T-helper 1 cell (primary cell): ENCODE results near the gene TRAPPC2.
"Not testable (repeated sequence)": the region's sequence is repeated elsewhere in the genome, so short reads cannot be mapped to it uniquely, and the experiment has no call there.

Experiments used
- DNase-seq, 5 donors: peaks; one replicate each; pipeline ENCODE4 v3.0.0-alpha.2; 2012 to 2020

The TRAPPC2 gene

DNA sequence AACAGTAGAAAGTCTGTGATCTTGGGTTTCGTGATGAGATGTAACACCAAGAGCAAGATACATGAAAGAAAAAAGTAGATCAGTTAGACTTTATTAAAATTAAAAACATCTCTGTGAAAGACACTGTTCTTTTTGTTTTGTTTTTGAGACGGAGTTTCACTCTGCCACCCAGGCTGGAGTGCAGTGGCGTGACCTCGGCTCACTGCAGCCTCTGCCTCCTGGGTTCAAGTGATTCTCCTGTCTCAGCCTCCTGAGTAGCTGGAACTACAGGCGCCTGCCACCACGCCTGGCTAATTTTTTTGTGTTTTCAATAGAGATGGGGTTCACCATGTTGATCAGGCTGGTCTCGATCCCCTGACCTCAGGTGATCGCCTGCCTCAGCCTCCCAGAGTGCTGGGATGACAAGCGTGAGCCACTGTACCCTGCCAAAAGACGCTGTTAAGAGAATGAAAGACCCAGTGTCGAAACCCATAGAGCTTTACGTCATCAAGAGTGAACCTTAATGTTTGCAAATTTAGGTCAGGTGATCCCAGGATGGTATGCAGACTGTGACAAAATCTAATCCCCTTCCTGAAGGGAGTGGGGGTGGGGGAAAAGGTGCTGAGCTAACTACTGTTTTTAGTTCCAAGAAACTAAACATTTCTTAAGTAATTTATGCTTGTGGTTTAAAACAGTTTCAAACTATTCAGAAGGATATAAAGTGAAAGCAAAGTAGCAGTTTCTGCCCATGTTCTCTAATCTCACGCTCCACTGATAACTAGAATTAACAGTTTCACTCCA lies 8.2 kb upstream of the TRAPPC2 start:
- peak in 4 of 5 donors; percentile 8 to 80 (median 28) for DNase-seq

DNA sequence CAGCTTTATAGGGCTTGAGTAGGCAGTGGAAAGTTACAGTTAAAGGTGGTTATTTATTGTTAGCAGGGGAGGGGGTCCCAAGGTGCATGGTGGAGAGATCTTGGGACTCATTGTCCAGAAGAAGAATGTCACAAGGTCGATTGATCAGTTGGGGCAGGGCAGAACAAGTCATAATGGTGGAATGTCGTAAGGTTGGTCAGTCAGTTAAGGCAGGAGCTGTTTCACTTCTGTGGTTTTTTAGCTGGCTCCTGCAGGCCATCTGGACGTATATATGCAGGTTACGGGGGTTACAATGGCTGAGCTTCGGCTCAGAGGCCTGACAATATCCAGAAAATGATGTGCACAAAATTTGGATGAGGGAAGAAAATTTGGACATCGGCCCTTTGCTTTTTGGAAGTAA lies 7.3 kb upstream of the TRAPPC2 start:
- no peak for DNase-seq

DNA sequence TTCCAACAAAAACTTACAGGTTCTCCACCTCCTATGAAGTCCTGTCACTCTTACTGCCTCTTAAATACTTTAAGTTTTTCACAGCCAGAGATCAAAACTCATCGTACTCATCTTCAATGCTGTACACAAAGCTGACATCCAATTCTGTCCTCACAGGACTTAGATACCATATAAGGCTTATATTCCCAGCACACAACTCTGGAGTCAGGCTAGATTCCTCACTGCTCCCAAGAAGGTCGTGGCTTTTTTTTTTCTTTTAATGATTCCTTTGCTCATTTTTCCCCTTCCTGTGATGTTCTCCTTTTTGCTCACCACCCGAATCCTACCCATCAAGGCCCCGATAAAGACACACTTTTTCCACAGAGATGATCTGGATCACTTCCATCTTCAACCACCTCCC lies 914 bp downstream of the TRAPPC2 start:
- DNase-seq, result no peak

DNA sequence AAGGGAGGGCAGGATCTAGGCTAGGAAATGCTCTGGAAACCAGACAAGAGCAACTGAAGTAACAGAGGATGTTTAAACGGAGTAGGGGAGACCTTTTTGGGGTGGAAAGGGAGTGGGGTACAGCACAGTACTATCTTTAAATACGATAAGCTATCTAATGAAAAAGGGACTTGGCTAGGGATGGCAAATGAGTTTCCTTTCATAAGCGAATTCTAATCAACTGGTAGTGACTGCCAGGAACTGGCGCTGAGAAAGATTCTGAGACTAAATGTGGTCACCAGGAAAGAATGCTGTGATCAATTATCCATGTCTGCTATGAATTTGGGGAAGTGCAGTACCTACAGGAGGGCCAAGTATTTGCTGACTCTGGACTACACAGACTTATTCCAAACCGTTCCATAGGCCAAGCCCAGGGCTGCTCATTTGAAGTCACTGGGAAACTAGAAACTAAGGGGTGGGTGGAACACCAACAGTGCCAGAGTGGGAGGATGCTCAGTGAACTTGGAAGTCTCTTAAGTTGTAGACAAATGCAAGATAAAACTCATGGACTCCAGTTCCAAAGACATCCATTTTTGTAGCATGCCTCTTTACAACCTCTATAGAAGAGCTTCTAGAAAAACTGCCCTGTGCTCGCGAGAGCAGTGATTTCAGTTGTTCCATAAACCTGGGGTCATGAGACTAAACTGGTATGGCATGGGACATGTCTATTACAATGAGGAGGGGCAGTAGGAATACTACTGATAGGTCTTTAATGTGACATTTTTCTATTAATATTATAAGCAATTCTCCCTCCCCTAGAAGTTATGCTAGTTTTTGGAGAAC lies 2.0 kb downstream of the TRAPPC2 start:
- DNase-seq, result no peak

DNA sequence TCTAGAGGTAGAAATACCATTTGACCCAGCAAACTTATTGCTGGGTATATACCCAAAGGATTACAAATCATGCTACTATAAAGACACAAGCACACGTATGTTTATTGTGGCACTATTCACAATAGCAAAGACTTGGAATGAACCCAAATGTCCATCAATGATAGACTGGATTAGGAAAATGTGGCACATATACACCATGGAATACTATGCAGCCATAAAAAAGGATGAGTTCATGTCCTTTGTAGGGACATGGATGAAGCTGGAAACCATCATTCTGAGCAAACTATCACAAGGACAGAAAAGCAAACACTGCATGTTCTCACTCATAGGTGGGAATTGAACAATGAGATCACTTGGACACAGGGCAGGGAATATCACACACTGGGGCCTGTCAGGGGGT lies 3.9 kb downstream of the TRAPPC2 start:
- not testable (repeated sequence) for DNase-seq

DNA sequence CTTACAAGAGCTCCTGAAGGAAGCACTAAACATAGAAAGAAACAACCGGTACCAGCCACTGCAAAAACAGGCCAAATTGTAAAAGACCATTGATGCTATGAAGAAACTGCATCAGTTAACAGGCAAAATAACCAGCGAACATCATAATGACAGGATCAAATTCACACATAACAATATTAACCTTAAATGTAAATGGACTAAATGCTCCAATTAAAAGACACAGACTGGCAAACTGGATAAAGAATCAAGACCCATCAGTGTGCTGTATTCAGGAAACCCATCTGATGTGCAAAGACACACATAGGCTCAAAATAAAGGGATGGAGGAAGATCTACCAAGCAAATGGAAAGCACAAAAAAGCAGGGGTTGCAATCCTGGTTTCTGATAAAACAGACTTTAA lies 7.8 kb downstream of the TRAPPC2 start:
- DNase-seq, result not testable (repeated sequence)

DNA sequence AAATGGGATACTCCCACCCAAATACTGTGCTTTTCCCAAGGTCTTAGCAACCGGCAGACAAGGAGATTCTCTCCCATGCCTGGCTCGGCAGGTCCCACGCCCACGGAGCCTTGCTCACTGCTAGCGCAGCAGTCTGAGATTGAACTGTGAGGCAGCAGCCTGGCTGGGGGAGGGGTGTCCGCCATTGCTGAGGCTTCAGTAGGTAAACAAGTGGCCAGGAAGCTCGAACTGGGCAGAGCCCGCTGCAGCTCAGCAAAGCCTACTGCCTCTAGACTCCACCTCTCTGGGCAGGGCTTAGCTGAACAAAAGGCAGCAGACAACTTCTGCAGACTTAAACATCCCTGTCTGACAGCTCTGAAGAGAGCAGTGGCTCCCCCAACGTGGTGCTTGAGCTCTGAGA lies 9.5 kb downstream of the TRAPPC2 start:
- DNase-seq, result peak in 4 of 5 donors; percentile 31 to 69 (median 41)

DNA sequence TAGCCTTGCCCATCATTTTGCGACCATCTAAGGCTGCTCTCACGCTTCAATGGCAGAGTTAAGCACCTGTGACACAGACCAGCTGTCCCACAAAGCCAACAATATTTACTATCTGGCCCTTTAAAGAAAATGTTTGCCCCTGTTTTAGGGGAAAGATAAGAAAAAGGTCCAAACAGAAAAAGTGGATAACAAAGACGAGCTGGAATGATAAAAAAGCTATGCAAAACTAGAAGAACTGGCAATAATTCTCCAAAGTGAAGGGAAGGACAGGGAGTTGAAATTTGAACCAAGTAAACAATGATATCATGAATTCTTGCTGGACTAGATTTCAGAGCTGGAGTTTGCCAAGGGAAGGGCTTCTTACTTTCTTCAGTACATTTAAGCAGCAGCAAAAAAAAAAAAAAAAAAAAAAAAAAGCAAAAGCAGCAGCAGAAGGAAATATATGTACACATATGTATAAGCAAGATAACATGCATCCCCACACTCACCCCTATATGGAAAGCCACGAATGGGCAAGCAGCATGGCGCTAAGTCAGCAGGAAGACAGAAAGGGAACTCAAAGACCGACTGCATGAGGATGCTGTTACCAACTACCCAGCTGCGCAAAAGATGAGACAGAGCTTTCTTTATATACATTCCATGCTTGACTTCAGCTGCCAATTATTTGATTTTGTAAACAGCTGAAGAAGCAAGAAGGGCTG lies 12.5 kb downstream of the TRAPPC2 start:
- no peak for DNase-seq

DNA sequence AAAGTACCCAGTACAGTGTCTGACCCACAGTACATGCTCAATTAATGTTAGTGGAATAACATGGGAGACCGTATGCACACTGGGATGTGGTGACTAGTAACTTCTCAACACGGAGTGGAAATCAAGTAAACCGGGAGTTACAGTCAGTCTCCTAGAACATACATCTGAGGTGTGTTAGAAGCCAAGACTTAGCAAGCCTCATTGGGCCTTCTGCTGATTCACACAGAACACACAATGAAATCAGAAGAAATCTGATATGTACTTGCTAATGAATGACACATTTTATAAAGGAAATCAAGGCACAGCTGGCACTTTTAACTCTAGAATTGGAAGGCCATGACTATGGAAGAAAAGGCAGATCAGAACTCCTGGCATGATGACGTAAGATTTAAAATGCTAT lies 13.0 kb downstream of the TRAPPC2 start:
- no peak for DNase-seq

DNA sequence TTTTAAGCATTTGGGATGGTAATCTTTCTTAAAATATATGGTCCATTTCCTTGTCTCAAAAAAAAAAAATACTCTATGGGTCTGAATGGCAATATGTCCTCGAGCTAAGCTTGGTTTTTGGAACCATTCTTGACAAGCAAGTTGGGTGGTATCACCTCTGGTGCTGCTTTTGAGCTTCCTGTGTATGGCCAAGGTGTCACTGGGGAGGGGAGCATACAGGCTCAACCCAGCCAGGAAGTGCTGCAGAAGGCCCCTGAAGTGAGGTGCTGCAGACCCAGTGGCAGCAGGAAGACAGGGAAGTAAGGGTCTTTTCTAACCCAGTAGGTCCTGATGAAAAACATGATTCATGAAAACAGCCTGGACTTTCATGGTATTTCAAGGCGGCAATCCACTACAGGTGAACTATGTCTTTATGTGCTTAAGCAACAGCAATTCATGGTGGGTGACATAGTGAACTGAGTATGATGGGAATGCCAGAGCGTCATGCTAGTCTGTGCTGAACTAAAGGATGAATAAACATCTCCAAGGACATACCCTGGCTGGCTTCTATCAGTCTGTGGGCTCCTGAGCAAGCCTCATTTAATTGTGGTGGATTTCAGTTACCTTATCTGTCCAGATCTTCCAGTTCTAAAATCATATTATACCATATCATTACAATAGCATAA lies 15.1 kb downstream of the TRAPPC2 start:
- peak in 1 of 5 donors; percentile 26 for DNase-seq

DNA sequence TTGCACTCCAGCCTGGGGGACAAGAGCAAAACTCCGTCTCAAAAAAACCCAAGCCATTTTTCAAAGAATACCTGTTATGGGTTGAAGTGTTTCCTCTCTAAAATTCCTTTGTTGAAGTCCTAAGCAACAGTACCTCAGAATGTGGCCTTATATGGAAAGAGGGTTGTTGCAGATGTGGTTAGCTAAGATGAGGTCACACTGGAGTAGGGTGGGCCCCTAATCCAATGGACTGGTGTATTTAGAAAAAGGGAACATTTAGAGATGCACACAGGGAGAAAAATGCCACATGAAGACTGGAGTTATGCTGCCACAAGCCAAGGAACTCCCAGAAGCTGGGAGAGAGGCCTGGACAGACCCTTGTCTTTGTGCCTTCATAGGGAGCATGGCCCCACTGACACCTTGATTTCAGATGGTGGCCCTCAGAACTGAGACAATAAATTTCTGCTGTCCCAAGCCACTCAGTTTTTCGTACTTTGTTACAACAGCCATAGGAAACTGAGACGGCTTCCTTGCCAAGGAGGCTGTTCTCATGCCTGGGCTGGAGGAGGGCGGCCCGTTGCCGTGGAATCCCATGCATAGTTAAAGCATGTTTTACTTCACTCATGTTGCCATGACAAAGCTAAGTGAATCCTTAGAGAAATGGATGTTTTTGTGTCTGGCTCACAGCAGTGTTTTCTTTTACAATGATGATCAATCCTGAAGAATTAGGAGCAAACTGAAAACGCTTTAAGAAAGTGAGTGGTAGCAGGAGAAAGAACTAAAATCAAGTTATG lies 16.5 kb downstream of the TRAPPC2 start:
- DNase-seq, result no peak

DNA sequence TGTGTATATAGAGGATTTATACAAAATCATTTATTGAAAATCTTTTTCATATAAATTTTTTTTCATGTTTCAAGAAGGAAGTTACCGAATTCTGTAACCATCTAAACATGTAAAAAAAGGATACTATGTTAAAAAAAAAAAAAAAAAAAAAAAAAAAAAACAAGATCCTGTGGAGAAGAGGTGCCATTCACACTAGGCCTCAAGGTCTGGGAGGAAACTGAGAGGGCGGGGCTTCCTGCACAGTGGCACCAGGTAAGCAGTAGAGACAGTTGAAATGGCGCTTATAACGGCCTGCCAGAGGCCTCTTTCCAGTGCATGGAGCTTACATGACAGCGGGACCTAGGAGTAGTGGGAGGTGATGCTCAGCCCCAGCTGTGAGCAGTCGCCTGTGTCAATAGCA lies 17.5 kb downstream of the TRAPPC2 start:
- peak; percentile 15 to 49 (median 41) for DNase-seq

DNA sequence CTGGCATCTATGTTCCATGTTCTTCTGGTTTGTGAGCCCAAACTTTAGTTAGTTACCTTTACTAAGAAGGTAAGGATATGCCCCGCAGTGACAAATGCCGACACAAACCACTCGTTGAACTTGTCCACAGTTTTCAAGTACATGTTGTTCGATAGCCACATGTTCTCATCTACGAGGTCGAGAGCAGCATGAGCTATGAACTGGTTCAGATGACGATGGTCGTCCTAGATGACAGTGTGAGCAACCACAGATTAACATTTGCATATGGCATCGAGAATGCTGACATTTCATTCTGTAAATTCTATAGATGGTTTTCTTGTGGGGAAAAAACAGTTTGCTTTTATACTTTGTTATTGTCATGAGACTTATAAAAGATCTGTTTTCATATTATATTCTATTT lies 18.0 kb downstream of the TRAPPC2 start:
- no peak for DNase-seq

DNA sequence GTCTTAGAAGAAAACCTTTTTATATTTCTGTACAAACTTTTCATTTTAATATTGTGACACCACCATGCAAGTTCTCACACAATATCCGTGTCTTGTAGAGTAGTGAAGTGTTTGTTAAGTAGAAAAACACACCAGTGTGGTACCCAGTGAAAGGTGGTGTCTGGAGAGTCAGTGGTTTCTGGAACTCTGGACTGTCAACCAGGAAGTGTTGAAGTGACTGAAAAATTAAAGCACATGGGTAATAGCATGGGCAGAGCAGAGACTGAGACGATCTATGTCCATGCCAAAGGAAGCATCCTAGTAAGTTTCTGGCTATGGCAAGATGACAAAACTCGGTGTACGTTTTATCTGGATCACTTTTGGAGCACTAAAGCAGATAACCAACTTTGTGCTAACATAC lies 23.3 kb downstream of the TRAPPC2 start:
- DNase-seq, result no peak

DNA sequence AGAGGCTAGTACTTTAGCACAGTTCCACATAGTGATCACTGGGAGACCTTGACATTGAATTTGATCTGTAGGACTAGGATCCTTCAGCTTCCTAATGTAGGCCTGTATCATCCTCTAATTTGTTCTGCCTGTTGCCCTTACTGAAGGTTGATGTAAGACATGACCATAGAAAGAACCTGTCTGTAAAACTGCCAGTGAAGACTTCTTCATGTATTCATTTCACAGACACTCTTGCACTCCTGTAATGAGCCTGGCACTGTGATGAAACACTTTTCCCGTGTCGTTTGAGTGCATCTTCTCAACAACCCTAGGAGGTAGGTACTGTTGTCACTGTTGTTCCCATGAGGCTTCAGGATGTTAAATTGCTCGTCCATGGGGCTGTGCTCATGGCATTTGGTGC lies 30.8 kb downstream of the TRAPPC2 start:
- no peak for DNase-seq

DNA sequence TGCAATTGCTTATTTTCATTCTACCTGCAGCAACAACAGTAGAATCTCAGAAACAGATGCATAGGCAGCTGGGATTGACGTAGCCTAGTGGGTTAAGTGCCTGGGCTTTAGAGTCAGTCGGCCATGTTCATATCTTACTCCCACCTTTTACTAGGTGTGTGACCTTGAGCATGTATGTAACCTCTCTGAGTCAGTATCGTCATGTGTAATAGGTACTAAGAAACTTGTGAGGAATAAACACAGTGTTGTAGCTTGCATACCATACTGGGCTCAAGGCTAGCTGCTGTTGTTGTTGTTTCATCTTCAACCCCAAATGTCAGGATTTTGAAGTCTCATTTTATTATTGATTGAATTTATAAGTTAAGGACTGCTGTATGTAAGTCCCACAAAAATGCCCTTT lies 31.3 kb downstream of the TRAPPC2 start:
- no peak for DNase-seq

DNA sequence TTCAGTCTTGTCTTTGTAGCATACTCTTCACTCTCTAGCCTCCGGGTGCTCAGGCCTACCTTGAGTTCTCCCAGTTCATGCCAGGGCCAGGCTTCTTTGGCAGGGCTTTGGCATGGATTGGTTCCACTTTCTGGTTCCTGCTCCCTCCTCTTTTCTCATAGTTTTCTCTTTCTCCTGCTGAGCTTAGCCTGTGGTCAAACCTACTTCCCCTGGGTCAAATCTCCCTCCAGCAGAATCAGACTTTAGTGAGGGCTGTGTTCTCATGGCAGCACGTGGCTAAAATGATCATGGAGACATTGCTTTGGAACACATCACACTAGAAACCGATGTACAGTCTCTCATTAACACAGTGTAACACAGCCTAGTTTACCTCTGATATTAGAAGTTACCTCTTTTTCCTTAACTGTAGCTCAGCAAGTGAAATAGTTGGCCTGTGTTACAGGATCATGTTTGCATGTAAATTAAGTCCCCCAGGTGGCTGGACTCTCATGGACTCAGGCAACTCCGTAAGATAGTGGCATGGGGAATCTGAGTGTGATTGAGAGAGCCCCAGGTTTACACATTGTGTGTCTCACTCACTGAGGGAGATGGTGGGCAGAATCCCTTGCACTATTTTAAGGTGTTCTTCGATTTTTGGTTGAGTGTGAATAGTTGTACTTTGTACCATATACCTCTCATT lies 32.2 kb downstream of the TRAPPC2 start:
- no peak for DNase-seq

DNA sequence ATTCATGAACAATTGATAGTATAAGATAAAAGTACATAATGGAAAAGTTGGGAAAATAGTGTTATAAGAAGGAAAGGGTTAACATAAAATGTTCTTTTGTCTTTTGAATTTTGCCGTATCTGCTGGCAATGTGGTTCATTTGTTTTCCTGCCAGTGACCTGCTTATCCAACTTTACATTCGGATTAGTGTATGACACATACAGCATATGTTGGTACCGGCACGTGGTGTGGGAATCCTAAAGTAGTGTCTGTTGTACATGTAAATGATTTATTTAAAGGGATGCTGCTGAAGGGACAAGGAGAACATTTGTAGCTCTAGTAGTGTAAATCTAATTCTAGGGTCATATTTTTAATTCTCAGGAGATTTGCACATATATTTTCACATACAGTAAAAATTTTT lies 34.0 kb downstream of the TRAPPC2 start:
- DNase-seq, result no peak

DNA sequence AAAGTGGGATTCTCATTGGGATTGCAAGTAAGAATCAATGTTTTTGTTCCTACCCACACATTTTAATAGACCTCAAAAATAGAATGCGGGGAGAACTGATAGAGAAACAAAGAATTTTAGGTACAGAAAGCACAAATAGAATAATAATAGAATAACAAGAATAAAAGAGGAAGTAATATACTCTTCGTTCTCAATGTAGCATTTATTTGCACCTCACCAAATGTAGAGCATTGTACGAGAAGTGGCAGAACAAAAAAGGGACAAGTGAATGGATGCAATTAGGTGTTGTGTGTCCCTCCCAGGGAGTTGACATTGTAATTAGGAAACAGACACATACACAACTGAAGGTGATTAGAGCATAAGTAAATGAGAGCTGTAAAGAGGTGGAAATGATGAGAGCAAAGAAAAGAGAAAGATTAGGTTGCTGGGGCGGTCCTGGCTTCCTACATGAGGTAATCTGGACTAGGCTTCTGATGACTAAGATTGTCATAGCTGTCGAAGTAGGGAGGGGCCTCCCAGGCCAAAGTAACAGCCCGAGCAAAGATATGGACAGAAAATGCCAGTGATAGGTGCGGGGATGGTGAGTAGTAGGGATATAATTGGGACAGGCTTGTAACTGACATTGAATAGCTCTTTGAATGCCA lies 35.1 kb downstream of the TRAPPC2 start:
- no peak for DNase-seq

DNA sequence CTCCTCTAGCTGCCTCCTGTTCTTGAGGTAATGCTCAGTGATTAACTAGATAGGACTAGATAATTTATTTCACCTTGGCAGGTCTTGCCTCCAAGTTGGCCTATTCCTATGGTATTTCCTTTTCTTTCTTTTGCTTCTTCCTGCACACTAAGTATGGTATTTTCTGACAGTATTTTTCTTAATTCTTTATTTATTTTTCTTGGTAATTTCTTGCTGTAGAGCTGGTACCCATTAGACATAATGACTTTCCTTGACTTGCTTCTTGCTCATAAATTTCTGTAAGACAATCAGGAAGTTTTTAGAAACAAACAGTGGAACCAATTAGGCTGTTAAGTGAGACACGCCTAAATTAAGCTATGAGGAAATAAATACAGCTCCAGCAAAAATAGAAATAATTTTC lies 36.0 kb downstream of the TRAPPC2 start:
- DNase-seq, result no peak

DNA sequence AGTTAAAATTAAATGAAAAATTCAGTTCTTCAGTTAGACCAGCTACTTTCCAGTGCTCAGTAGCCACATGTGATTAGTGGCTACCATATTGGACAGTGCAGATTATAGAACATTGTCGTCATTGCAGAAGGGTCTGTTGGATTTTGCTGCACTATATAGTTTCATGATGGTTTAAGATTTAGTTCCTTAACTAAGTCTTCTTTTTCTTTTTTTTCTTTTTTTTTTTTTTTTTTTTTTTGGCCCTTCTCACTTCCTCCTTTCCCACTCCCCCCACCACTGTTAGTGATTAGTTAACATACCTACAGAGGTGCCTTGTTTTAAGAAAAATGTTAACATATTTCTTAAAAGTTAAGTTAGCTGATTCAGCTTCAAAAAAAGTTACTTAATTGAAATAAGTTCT lies 36.4 kb downstream of the TRAPPC2 start:
- no peak for DNase-seq
